ENCODE data around the gene DNMT1.

The DNMT1 gene

GRCh38 chr19:10092648-10093294, 102.0 kb downstream of the DNMT1 start:
- DNase-seq, result no peak

GRCh38 chr19:10091895-10092641, 102.7 kb downstream of the DNMT1 start:
- no peak for DNase-seq

- DNase-seq, result no peak
Measured at GRCh38 chr19:10091370-10091687, 103.4 kb downstream of the DNMT1 start.

GRCh38 chr19:10089801-10090375, 104.9 kb downstream of the DNMT1 start:
- no peak for DNase-seq

- no peak for DNase-seq
Measured at GRCh38 chr19:10088949-10089554, 105.7 kb downstream of the DNMT1 start.

- DNase-seq, result no peak
Measured at GRCh38 chr19:10087296-10088061, 107.3 kb downstream of the DNMT1 start.

GRCh38 chr19:10086591-10087192, 108.1 kb downstream of the DNMT1 start:
- no peak for DNase-seq

GRCh38 chr19:10085641-10086590, 108.8 kb downstream of the DNMT1 start, which contains the start of gene SHFL:
SHFL (plus strand) TSS chr19:10086317; CDS start chr19:10086428, 111 bp downstream.
- peak; percentile 64 to 78 for DNase-seq

GRCh38 chr19:10084803-10085202, 110.0 kb downstream of the DNMT1 start:
- no peak for DNase-seq

- DNase-seq, result no peak
Measured at GRCh38 chr19:10083911-10084310, 110.8 kb downstream of the DNMT1 start.
